DND-41 (cell line): ENCODE data around the gene PLA2G2F.

Experiments
- ATAC-seq: fragments of 200-7000 bp; cut with Tn5 transposase; 3 replicates; pipeline ENCODE4 v1.9.1; 2021; ENCODE audit warnings: low read depth; ENCODE audit not compliant: insufficient read depth
- DNase-seq: peaks from one replicate; pipeline ENCODE4 v3.0.0-alpha.2; 2020
- H2AFZ ChIP-seq: 2 replicates; pipeline ENCODE4 v1.6.0; 2012; ENCODE audit warnings: low read depth, low read length
- H3K27ac ChIP-seq: 2 replicates; pipeline ENCODE4 v1.5.1; 2012; ENCODE audit warnings: low read length, inconsistent platforms
- H3K27me3 ChIP-seq: fragments of 200-600 bp; sonication (generic); 2 replicates; pipeline ENCODE4 v1.6.0; 2012; ENCODE audit warnings: low read length, mild to moderate bottlenecking, inconsistent platforms; ENCODE audit not compliant: insufficient read depth, poor library complexity
- H3K36me3 ChIP-seq: 2 replicates; pipeline ENCODE4 v1.5.1; 2012; ENCODE audit warnings: low read length, inconsistent platforms; ENCODE audit not compliant: insufficient read depth
- H3K4me1 ChIP-seq: 2 replicates; pipeline ENCODE4 v1.5.1; 2012; ENCODE audit warnings: mild to moderate bottlenecking, low read length; ENCODE audit not compliant: insufficient read depth
- H3K4me2 ChIP-seq: 2 replicates; pipeline ENCODE4 v1.6.0; 2012; ENCODE audit warnings: mild to moderate bottlenecking, moderate library complexity, low read length, inconsistent platforms; ENCODE audit not compliant: insufficient read depth
- H3K4me3 ChIP-seq, 2 experiments: fragments of 200-600 bp in 1 of 2; shearing (Covaris generic) in 1 of 2; 2 replicates each; pipeline ENCODE4 v1.5.1; 2012 to 2016; ENCODE audit warnings: inconsistent platforms in 2 of 2, low read length in 2 of 2, mild to moderate bottlenecking in 2 of 2, low read depth in 1 of 2, moderate library complexity in 1 of 2
- H3K79me2 ChIP-seq: 2 replicates; pipeline ENCODE4 v1.6.0; 2012; ENCODE audit warnings: low read length, inconsistent platforms; ENCODE audit not compliant: insufficient read depth
- H3K9ac ChIP-seq: 2 replicates; pipeline ENCODE4 v1.6.0; 2012; ENCODE audit warnings: low read depth, mild to moderate bottlenecking, inconsistent platforms, low read length, moderate library complexity
- H3K9me3 ChIP-seq: 2 replicates; pipeline ENCODE4 v1.5.1; 2012; ENCODE audit warnings: low read length, moderate library complexity, mild to moderate bottlenecking, inconsistent platforms; ENCODE audit not compliant: insufficient read depth, severe bottlenecking
- H4K20me1 ChIP-seq: 2 replicates; pipeline ENCODE4 v1.6.0; 2012; ENCODE audit warnings: low read length; ENCODE audit not compliant: insufficient read depth
- EZH2 ChIP-seq: IDR thresholded peaks from 3 replicates; pipeline ENCODE4 v1.6.1; 2012; ENCODE audit warnings: borderline replicate concordance, low read depth, mild to moderate bottlenecking, moderate library complexity, low read length, inconsistent platforms; ENCODE audit not compliant: severe bottlenecking
- TF ChIP-seq, protein P1 (sequence below): IDR thresholded peaks from 2 replicates; pipeline ENCODE4 v1.5.1; 2012; ENCODE audit warnings: borderline replicate concordance, low read length, moderate library complexity, mild to moderate bottlenecking; ENCODE audit not compliant: poor library complexity, severe bottlenecking; ENCODE audit errors: extremely low read depth

PLA2G2F gene

DNA sequence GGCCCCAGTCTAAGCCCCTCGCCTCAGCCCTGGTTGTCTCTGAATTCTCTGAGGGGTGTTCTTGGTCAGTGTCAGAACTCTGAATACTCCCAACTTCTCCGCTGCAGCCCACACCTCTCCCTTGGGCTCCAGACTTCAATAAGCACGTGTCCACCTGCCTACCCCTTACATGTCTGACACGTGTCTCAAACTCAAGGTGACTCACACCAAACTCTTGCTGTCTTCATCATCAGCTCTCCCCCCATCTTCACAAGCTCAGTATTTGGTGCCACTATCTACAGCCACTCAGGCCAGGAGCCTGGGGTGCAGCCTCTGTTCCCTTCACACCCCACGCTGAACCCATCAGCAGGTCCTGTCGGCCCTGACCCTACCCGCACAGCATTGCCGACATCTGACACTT is 28.0 kb downstream of the PLA2G2F start:
- H4K20me1 ChIP-seq, result peaks cover 4% of the 10 kb centered on the region; the same call in 1 of the 2 replicates
- H3K27me3 ChIP-seq, result no peaks in the 10 kb centered on the region

DNA sequence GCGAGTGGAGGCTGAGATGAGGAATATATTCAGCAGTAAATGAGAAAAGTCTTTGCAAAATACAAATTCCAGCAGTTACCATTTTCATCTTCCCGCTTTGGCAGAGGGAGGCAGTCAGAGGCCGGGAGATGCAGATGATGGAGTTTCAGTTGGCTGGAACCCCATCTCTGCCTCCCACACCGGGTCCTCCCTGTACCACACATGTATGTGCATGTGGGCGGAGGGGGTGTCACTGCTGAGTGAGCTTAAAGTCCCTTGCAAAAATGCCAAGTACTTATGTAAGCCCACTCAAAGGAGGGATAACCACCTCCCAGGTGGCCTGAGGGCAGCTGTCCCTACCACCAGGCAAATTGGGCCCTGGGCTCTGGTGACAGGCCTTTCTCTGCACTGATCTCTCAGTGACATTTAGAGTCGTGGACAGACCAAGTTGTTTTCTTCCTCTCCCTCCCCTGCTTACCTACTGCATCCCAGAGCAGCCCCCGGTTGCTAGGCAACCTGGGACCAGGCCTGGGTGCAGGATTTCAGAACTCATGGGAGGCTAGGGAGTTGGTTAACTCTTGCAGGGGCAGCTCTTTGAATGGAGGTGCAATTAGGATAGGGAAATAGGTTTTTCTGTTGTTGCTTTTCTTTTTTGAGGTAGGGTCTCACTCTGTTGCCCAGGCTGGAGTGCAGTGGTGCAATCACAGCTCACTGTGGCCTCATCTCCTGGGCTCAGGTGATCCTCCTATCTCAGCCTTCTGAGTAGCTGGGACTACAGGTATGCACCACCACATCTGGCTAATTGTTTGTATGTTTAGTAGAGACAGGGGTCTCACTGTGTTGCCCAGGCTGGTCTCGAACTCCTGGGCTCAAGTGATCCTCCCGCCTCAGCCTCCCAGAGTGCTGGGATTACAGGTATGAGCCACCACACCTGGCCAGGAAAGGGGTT is 29.7 kb downstream of the PLA2G2F start:
- DNase-seq (no peak), ATAC-seq (no peak)
- TF ChIP-seq EZH2, result no peak
- TF ChIP-seq, protein P1, sequence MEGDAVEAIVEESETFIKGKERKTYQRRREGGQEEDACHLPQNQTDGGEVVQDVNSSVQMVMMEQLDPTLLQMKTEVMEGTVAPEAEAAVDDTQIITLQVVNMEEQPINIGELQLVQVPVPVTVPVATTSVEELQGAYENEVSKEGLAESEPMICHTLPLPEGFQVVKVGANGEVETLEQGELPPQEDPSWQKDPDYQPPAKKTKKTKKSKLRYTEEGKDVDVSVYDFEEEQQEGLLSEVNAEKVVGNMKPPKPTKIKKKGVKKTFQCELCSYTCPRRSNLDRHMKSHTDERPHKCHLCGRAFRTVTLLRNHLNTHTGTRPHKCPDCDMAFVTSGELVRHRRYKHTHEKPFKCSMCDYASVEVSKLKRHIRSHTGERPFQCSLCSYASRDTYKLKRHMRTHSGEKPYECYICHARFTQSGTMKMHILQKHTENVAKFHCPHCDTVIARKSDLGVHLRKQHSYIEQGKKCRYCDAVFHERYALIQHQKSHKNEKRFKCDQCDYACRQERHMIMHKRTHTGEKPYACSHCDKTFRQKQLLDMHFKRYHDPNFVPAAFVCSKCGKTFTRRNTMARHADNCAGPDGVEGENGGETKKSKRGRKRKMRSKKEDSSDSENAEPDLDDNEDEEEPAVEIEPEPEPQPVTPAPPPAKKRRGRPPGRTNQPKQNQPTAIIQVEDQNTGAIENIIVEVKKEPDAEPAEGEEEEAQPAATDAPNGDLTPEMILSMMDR, result no peak

More for the DNA sequence above, 28.0 kb downstream of the PLA2G2F start:
- no peak overlapping the region for H3K27ac ChIP-seq
- no peaks in the 10 kb centered on the region for H3K36me3 ChIP-seq
- peaks cover 7% of the 10 kb centered on the region for H3K9me3 ChIP-seq
- H3K9ac ChIP-seq, result no peak overlapping the region
- DNase-seq (no peak), ATAC-seq (no peak)
- no peaks in the 10 kb centered on the region for H3K4me1 ChIP-seq
- TF ChIP-seq EZH2, result no peak
- TF ChIP-seq, protein P1, result no peak
- H3K79me2 ChIP-seq, result no peaks in the 10 kb centered on the region
- H3K4me3 ChIP-seq, result no peak overlapping the region
- no peak overlapping the region for H2AFZ ChIP-seq
- no peak overlapping the region for H3K4me2 ChIP-seq

DNA sequence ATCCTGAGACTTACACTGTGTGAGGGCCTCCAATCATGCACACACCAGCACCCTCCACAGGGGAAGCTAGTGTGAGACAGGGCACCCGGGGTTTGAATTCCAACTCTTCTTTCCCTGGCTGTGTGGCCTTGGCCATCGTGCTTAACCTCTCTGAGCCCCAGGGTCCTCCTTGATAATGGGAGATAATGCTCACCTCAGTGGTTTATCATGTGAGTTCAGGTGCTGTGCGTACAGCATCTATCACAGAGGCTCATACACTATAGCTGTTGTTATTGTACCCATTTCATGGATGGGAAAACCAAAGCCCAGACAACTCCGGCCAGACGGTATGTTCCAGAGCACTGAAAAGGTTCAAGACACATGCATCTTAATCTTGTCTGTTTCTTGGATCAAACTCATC is 30.8 kb downstream of the PLA2G2F start:
- no peaks in the 10 kb centered on the region for H3K9me3 ChIP-seq
- H4K20me1 ChIP-seq, result peaks cover 4% of the 10 kb centered on the region; the same call in 1 of the 2 replicates
- TF ChIP-seq EZH2, result no peak
- TF ChIP-seq, protein P1, result no peak
- H3K79me2 ChIP-seq, result peaks cover 3% of the 10 kb centered on the region; the same call in 1 of the 2 replicates
- ATAC-seq (no peak), DNase-seq (no peak)
- no peak overlapping the region for H3K4me3 ChIP-seq
- no peak overlapping the region for H2AFZ ChIP-seq
- H3K36me3 ChIP-seq, result no peaks in the 10 kb centered on the region
- no peak overlapping the region for H3K27ac ChIP-seq
- no peak overlapping the region for H3K9ac ChIP-seq
- no peak overlapping the region for H3K4me2 ChIP-seq
- H3K4me1 ChIP-seq, result peaks cover 12% of the 10 kb centered on the region
- H3K27me3 ChIP-seq, result no peaks in the 10 kb centered on the region

More for the DNA sequence above, 29.7 kb downstream of the PLA2G2F start:
- Histone ChIP-seq H3K4me3 (no peak overlapping the region), H3K27ac (no peak overlapping the region), H3K79me2 (peaks cover 3% of the 10 kb centered on the region; the same call in 1 of the 2 replicates), H2AFZ (no peak overlapping the region), H3K27me3 (no peaks in the 10 kb centered on the region), H4K20me1 (peaks cover 4% of the 10 kb centered on the region; the same call in 1 of the 2 replicates), H3K9ac (no peak overlapping the region), H3K36me3 (no peaks in the 10 kb centered on the region), H3K4me1 (peaks cover under 1% of the 10 kb centered on the region; the same call in 1 of the 2 replicates), H3K4me2 (no peak overlapping the region), H3K9me3 (no peaks in the 10 kb centered on the region)
